Endodermal cell (in vitro differentiated cells): ENCODE data around the gene TIMM13. TPM values are rescaled to one million over a fixed set of nuclear protein-coding genes. Genes with fewer than 3 reads are reported as not detected.
A peak's percentile ranks its signal among the peaks of the same experiment; 100 is the strongest.

Experiments used
- DNase-seq: peaks from one replicate; pipeline ENCODE4 v3.0.0-alpha.2; 2017
- H3K27ac ChIP-seq: 2 replicates; pipeline ENCODE4 v1.5.1; 2013; ENCODE audit warnings: mild to moderate bottlenecking, low read depth, low read length, moderate library complexity
- H3K27me3 ChIP-seq: 2 replicates; pipeline ENCODE4 v1.6.1; 2013; ENCODE audit warnings: mild to moderate bottlenecking, low read length, moderate library complexity; ENCODE audit not compliant: insufficient read depth, control insufficient read depth, poor library complexity, severe bottlenecking
- H3K36me3 ChIP-seq: 2 replicates; pipeline ENCODE4 v1.7.0; 2013; ENCODE audit warnings: mild to moderate bottlenecking, low read length, moderate library complexity; ENCODE audit not compliant: control insufficient read depth, insufficient read depth
- H3K4me1 ChIP-seq: one replicate; pipeline ENCODE4 v1.7.0; 2013; ENCODE audit warnings: low read length; ENCODE audit not compliant: control insufficient read depth, insufficient read depth
- H3K4me3 ChIP-seq: 2 replicates; pipeline ENCODE4 v1.5.1; 2013; ENCODE audit warnings: mild to moderate bottlenecking, low read length, moderate library complexity
- H3K9ac ChIP-seq: 2 replicates; pipeline ENCODE4 v1.6.1; 2013; ENCODE audit warnings: mild to moderate bottlenecking, low read length, moderate library complexity; ENCODE audit not compliant: poor library complexity, severe bottlenecking; ENCODE audit errors: extremely low read depth
- H3K9me3 ChIP-seq: 2 replicates; pipeline ENCODE4 v1.6.1; 2013; ENCODE audit warnings: mild to moderate bottlenecking, low read length, moderate library complexity; ENCODE audit not compliant: control insufficient read depth
- H3K27ac Mint-ChIP-seq: 2 replicates; pipeline ENCODE4 v1.8.0; 2020; ENCODE audit warnings: mixed read lengths
- H3K27me3 Mint-ChIP-seq: 2 replicates; pipeline ENCODE4 v1.8.0; 2021; ENCODE audit warnings: mild to moderate bottlenecking, mixed read lengths; ENCODE audit not compliant: insufficient read depth
- H3K36me3 Mint-ChIP-seq: 2 replicates; pipeline ENCODE4 v1.8.0; 2020; ENCODE audit warnings: low read depth, mixed read lengths
- H3K4me1 Mint-ChIP-seq: 2 replicates; pipeline ENCODE4 v1.8.0; 2020; ENCODE audit warnings: mixed read lengths
- H3K4me3 Mint-ChIP-seq: 2 replicates; pipeline ENCODE4 v1.8.0; 2020; ENCODE audit warnings: mild to moderate bottlenecking, moderate library complexity, mixed read lengths
- H3K9me3 Mint-ChIP-seq: 2 replicates; pipeline ENCODE4 v1.8.0; 2020; ENCODE audit warnings: mild to moderate bottlenecking, mixed read lengths
- CTCF ChIP-seq: fragments of 200-600 bp; sonication (generic); conservative IDR thresholded peaks from 2 replicates; pipeline ENCODE4 v1.5.0; 2021; ENCODE audit warnings: antibody characterized with exemption, mild to moderate bottlenecking
- WGBS, 2 experiments: methylation state at CpG; one replicate each; pipeline versions ENCODE4 v1.1.5 to v1.1.7; 2013; ENCODE audit warnings: missing lambda C conversion rate in 2 of 2, mixed read lengths in 1 of 2; ENCODE audit not compliant: insufficient coverage in 1 of 2, insufficient read length in 1 of 2; 5-methylcytosine and 5-hydroxymethylcytosine counted together
- total RNA-seq, 2 donors: library from RNA; stranded (reverse); fragmentation: NEBNext Ultra II Directional in 1 of 2; extraction: Animal tissue kit (Norgen Biotek cat#: 25700) in 1 of 2; gene quantifications; 2 replicates in 1 of 2; 3 replicates in 1 of 2; pipeline ENCODE4 v1.2.1, GENCODE V29; 2021

TIMM13 gene
- total RNA-seq, 2 donors from 2014 or later: 149 to 175 TPM

- Mint-ChIP-seq H3K36me3 (peaks cover 26% of the 10 kb centered on the region), H3K4me3 (no peak overlapping the region)
These were observed 4.9 kb upstream of the TIMM13 start for GRCh38 chr19:2432131-2432848.

DNA sequence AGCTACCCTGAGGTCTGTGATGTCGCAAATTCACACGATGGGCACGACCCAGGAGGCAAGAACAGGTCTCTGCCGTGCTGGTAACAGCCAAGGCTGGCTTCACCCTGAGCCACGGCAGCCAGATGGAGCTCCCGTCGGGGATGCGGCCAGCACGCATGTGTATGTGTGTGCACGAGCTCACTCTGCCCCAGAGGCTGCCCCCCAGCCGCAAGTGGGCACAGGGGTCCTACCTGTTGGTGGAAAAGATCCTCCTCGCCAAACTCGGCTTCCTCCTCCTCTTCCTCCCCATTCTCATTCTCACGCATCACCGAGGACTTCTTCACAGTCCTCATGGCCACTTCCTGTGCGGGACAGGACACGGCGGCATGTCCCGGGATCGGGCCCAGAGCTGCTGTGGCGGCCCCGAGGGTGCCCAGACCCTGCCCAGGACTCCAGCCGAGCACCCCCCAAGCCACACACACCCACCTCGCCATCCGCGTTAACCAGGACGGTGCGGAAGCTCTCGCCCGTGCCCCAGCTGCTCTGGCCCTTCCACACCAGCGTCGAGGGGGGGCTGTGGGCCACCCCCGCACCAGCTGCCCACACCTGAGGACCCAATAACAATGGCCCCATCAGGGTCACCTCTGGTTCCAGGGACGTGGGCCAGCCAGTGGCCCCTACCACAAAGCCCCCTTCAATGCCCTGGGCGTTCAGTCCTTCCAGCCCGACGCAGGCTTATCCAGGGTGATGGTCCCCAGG lies 4.1 kb upstream of the TIMM13 start:
- peaks cover 10% of the 10 kb centered on the region for H3K4me1 Mint-ChIP-seq
- no peaks in the 10 kb centered on the region for H3K27me3 ChIP-seq
- no peak overlapping the region for H3K4me3 ChIP-seq
- H3K9me3 ChIP-seq: no peaks in the 10 kb centered on the region
- H3K4me3 Mint-ChIP-seq: no peak overlapping the region
- H3K36me3 ChIP-seq: peaks cover 23% of the 10 kb centered on the region
- H3K27ac ChIP-seq: no peak overlapping the region
- H3K27me3 Mint-ChIP-seq: no peaks in the 10 kb centered on the region
- DNase-seq: no peak
- no peak overlapping the region for H3K27ac Mint-ChIP-seq
- WGBS, 2 experiments: 94 to 95% methylated on average over 20 to 37 of the region's 37 CpGs
- H3K4me1 ChIP-seq: no peaks in the 10 kb centered on the region
- no peak overlapping the region for H3K9ac ChIP-seq
- no peak for TF ChIP-seq CTCF
- H3K36me3 Mint-ChIP-seq: peaks cover 25% of the 10 kb centered on the region
- H3K9me3 Mint-ChIP-seq: no peaks in the 10 kb centered on the region

More at GRCh38 chr19:2432131-2432848, 4.9 kb upstream of the TIMM13 start:
- H3K27me3 ChIP-seq: no peaks in the 10 kb centered on the region
- no peaks in the 10 kb centered on the region for H3K4me1 ChIP-seq
- DNase-seq: no peak
- no peak overlapping the region for H3K9ac ChIP-seq
- 92 to 94% methylated on average over 16 to 25 of the region's 25 CpGs for WGBS, 2 experiments
- no peak overlapping the region for H3K27ac Mint-ChIP-seq
- no peak for TF ChIP-seq CTCF
- H3K9me3 ChIP-seq: no peaks in the 10 kb centered on the region
- H3K4me3 ChIP-seq: no peak overlapping the region
- H3K36me3 ChIP-seq: peaks cover 28% of the 10 kb centered on the region
- no peak overlapping the region for H3K27ac ChIP-seq
- H3K4me1 Mint-ChIP-seq: peaks cover 7% of the 10 kb centered on the region
- no peaks in the 10 kb centered on the region for H3K9me3 Mint-ChIP-seq
- no peaks in the 10 kb centered on the region for H3K27me3 Mint-ChIP-seq

DNA sequence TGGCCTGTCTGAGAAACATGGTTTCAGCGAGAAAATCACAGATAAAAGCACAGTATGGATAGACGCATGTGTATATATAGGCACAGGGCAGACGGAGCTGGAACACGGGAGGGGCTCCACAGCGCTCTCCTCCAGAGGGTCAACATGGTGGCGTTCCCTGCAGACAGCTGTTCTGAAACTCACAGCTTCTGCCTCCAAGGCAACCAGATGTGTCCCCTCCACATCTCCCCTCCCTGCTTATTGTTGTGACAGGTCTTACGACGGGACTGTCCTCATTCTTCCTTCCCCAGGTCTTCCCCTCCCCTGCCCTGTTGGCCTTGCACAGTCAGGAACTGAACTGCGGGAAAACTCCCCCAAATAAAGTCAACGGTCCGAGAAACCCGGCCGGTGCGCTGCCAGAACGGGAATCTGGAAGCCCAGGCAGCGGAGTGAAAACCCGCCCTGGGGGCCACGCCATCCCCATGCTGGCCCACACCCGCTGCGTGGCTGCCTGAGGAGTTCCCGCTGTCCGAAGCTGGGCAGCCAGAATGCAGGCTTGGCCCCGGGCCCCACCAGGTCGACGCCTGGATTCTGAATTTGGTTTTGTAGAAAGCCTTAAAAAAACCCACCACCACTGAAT lies 2.6 kb upstream of the TIMM13 start:
- no peaks in the 10 kb centered on the region for H3K27me3 Mint-ChIP-seq
- no peak for DNase-seq
- no peaks in the 10 kb centered on the region for H3K9me3 Mint-ChIP-seq
- Histone ChIP-seq H3K27ac (peak overlapping the region; percentile 10), H3K9ac (no peak overlapping the region), H3K27me3 (no peaks in the 10 kb centered on the region), H3K9me3 (no peaks in the 10 kb centered on the region), H3K4me1 (no peaks in the 10 kb centered on the region), H3K4me3 (no peak overlapping the region), H3K36me3 (peaks cover 28% of the 10 kb centered on the region)
- H3K36me3 Mint-ChIP-seq: peaks cover 18% of the 10 kb centered on the region
- no peak for TF ChIP-seq CTCF
- no peak overlapping the region for H3K4me3 Mint-ChIP-seq
- peaks cover 11% of the 10 kb centered on the region for H3K4me1 Mint-ChIP-seq
- WGBS, 2 experiments: 94 to 96% methylated on average over 20 to 25 of the region's 25 CpGs
- peak overlapping the region; percentile 35 for H3K27ac Mint-ChIP-seq
